Neural cell (in vitro differentiated cells): ENCODE measurements around the gene PIP4K2A.

ENCODE experiments used
- CTCF ChIP-seq: fragments of 450-650 bp; IDR thresholded peaks from 2 replicates; pipeline ENCODE4 v1.5.1; 2014; ENCODE audit warnings: antibody characterized with exemption, mild to moderate bottlenecking, moderate library complexity; ENCODE audit not compliant: poor library complexity, severe bottlenecking
- EZH2 ChIP-seq: fragments of 200-600, 300-800 bp; shearing (Covaris generic), sonication (generic); IDR thresholded peaks from 2 replicates; pipeline ENCODE4 v1.6.1; 2014; ENCODE audit warnings: antibody characterized with exemption, low read length, borderline replicate concordance, mild to moderate bottlenecking; ENCODE audit not compliant: insufficient read depth, poor library complexity, severe bottlenecking
- POLR2AphosphoS5 ChIP-seq: IDR thresholded peaks from 2 replicates; pipeline ENCODE4 v1.6.1; 2012
- RAD21 ChIP-seq: fragments of 450-650 bp; conservative IDR thresholded peaks from 2 replicates; pipeline ENCODE4 v1.6.1; 2014; ENCODE audit warnings: antibody characterized with exemption, mild to moderate bottlenecking, moderate library complexity
- REST ChIP-seq: IDR thresholded peaks from 2 replicates; pipeline ENCODE4 v1.6.1; 2012; ENCODE audit warnings: borderline replicate concordance
- TAF1 ChIP-seq: IDR thresholded peaks from 2 replicates; pipeline ENCODE4 v1.6.1; 2012; ENCODE audit warnings: low read depth

GRCh38 chr10:22710139-22710745, 4.1 kb downstream of the PIP4K2A start:
- TF ChIP-seq CTCF (no peak), EZH2 (no peak), TAF1 (no peak), POLR2AphosphoS5 (no peak), REST (no peak), RAD21 (no peak)
